NCI-H2107 treated with DMSO at 0.1 percent for 48 hours (cell line): Measurements from ENCODE around the gene ATRNL1.
"Not testable (repeated sequence)": the region's sequence is repeated elsewhere in the genome, so short reads cannot be mapped to it uniquely, and the experiment has no call there.

ENCODE experiments used
- DNase-seq: peaks from one replicate; lab custom pipeline; 2025; ENCODE audit not compliant: unreplicated experiment; lab: John Stamatoyannopoulos, UW

The ATRNL1 gene

DNA sequence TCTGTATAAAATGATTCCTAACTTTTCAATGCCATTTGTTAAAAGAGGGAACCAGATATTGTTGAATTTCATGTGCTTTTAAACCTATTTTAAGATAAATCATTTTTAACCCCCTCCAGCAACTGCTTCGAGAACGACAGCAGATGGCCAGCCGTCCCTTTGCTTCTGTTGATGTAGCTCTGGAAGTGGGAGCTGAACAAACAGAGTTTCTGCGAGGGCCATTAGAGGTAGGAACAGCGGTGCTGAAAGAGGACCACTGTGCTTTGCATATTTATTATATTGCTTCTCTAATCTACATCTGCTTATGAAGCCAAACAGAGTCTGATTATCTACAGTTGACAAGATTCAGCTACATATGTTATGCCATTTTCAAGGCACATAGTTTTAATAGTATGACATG is 634.0 kb downstream of the ATRNL1 start:
- no peak for DNase-seq

DNA sequence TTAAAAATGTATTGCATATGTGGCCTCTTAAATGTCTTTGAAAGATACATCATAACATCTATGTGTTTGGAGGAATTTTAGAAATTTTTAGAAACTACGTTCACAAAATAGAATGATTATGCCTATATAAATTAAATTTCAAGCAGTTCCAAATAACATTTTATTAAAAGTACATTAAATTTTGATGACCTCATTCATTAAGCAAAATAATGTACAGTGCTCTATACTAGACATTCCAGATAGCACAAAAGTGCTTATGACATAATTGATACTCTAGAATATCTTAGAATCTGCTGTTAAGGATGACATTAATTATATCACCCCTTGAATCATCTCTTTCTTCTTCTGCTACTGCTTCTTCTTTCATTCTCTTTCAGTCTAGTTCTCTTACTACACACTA is 650.9 kb downstream of the ATRNL1 start:
- no peak for DNase-seq

DNA sequence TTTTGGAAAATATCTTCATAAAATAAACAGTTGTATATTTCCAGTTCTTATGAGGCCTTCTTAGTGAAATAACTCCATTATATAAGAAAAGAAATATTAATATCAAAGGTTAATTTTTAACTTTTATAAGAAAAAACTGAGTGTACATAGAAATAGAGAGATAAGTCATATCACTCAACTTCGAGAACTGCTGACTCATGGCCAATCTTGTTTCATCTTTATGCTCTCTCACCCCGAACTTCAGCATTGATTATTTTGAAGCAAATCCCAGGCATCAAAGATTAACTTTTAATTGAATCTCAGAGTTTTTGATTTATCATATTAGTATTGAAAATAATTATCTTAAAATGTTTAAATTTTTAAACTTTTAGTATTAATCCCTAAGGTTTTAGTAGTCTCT is 652.8 kb downstream of the ATRNL1 start:
- DNase-seq: no peak

DNA sequence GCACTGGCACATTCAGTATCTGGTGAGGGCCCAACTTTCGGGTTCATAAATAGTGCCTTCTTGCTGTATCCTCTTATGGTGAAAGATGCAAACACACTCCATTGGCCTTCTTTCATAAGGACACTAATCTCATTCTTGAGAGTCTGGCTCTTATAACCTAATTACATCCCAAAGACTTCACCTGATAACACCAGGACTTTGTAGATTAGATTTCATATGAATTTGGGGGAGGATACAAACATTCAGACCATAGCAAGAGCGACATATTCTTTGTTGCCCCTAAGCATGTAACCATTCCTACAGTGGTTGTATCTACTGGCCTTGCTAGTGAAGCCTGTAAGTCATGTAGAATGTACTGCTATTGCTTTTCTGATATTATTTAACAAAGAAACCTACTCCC is 654.6 kb downstream of the ATRNL1 start:
- DNase-seq: no peak

DNA sequence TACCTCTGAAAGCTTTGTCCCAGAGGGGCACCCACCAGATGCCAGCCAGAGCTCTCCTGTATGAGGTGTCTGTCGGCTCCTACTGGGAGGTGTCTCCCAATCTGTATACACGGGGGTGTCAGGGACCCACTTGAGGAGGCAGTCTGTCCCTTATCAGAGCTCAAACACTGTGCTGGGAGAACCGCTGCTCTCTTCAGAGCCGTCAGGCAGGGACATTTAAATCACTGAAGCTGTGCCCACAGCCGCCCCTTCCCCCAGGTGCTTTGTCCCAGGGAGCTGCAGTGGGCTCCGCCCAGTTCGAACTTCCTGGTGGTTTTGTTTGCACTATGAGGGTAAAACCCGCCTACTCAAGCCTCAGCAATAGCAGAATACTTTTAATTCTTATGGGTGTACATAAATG is 665.3 kb downstream of the ATRNL1 start:
- not testable (repeated sequence) for DNase-seq

DNA sequence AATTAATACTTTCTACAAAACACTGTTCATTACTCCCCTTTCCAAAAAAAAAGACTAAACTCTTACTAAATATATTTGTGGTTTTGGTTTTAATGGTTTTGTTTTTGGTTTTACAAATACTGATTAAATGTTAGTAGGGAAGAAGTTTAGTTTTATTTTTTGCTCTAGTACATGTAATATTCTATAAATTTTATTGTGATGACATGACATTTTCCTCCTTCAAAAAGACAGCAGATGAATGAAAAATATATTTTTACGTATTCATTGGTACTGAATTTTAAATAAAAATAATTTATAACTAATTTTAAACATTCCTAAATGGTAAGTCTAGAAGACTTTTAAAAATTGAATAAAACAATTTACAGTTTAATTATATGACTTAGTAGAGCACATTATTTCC is 667.0 kb downstream of the ATRNL1 start:
- no peak for DNase-seq

DNA sequence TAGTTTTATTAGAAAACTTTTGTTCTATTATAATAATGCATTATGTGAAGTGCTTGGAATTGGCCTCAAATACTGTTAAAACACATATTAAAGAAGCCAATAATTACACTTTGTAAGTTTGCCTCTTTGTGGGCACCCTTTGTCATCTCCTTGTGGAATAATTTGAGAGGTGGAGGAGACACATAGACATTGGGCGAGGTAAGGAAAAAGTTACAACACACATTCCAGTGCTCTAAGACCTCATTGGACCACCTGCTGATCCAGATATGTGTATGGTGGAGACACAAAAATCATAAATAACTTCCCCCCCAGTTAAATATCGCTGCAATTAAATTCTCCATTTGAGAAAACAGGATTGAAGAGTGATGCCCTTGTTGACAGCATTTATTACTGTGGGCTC is 668.0 kb downstream of the ATRNL1 start:
- DNase-seq: no peak

DNA sequence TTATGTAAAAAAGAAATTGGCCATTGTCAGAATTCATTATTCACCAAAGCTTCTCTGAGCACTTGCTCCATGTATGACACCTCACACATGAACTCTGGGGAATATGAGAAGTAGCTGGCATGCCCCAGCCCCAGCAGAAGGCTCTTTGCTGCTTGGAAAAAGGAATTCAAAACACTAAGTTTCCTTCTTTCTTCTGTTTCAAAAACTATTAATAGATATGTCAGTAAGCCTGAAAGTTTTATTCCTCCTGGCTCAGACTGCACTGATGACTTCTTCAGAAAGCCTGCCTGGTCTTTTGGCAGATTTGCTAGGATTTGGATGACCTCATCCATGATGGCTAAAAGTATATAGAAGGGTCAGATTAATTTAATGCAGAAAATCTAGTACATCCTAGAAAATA is 668.9 kb downstream of the ATRNL1 start:
- DNase-seq: no peak

DNA sequence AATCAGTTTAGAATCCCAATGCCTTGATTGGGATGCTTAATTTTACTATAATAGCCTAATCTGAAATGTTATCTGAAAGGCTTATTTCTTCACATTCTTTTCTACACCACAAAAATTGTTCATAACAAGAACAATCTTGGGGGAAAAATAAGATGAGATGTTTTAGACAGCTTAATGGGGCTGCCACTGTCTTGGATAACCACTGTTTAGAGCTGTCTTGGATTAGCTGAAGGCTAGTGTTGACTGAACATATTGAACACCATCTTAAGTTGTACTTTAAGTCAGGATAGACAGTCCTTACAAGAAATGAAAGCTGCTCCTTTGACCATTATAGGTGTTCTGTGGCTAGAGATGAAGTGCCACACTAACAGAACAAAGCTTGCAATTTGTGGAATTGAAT is 678.6 kb downstream of the ATRNL1 start:
- DNase-seq: no peak

DNA sequence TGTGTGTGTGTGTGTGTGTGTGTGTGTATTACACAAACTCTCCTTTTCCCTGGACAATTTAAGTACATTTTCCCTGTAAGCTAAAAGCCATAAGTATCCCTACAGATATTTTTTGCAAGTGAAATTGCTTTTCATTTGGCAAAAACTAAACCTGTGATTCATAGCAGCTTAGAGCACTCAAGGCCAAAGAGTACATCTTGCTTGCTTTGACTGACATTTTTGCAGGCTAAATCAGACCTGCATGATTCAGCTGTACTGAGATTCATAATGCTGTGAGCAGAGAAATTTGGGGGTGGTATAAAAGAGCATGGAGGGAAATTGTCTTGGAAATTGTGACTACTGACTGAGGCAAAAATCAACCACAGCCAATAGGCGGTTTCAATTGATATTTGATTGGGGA is 679.4 kb downstream of the ATRNL1 start:
- no peak for DNase-seq

DNA sequence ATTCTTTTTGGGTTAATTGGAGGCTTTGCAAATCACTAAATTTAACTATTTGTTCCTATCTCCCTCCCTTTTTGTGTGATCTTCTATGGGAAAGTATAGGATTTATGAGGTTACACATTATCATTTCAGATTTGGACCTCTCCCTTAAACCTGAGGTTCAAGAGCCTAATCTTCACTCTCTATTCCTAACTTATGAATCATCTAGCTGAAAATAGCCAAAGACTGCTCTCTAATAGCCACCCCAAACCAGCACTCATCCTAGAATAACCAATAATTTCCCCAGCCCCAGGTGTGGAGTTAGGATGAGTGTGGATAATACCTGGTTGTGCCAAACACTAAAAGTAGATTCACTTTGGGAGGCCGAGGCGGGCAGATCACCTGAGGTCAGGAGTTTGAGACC is 680.7 kb downstream of the ATRNL1 start:
- DNase-seq: no peak

DNA sequence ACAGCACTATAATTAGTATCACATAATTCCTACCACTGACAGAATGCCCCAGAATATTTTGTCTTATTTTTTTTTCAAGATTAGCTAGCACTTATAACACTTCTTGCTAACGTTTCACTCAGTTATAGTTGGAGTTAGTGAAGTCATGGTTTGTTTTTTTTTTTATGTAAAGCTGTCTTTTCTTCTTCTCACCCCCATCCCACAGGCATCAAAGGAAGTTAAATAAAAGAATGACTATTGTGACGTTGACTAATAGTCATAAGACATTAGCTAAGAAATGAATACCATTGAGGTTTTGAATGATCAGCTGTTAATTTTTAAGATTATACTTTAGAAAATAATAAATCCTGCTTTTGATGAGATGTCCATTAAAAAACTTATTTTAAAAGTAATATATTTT is 681.6 kb downstream of the ATRNL1 start:
- no peak for DNase-seq

DNA sequence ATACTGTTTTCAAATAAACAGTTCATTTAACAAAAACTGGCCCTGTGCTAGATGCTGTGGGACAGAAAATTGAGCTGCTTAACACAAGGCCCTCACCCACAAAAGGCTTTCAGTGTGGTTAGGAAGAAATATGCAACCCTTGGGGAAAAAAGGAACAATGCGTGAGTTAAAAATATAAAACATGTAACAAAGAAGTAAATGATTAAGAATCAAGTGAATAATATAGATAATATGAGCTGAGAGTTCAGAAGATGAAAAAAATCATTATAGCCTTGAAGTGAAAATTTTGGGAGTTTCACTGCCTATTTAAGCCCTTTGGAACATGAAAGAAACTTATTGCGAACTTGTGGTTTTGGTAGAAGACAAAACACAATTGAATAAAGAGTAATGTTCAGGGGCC is 684.5 kb downstream of the ATRNL1 start:
- no peak for DNase-seq

DNA sequence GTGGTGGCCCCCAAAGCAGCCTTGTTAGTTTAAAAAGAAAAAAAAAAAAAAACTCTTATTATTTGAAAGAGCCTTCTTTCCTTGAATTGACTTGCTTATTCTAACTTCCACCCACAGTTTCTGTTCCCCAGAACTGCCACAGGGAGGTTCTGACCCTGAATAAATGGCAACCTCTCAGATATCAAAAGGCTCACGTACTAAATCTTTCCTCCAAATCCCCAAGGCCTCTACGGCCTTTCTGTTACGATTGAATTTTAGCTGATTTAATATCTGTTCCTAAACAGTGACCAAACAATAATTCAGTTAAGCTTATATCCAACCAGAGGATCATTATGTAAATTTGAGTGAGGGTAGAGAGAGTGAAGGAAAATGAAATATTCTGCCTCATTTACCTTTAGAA is 697.1 kb downstream of the ATRNL1 start:
- no peak for DNase-seq

DNA sequence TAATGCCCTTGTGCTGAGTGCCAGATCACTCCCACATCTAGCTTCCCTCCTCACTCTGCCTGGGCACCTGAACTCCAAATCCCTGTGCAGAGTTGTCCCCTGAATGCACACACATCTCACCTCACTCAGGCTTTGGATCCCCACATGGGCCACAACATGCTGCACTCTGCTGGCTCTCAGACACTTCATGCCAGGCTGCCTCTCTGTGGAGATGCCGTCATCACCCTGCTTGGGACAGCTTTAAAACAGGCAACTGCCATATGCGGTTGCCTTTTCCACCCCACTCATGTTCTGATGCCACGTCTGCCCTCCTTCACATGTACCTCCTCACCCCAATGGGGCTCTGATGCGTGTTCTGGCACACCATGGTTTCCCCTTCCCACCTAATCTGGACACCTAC is 702.8 kb downstream of the ATRNL1 start:
- no peak for DNase-seq

DNA sequence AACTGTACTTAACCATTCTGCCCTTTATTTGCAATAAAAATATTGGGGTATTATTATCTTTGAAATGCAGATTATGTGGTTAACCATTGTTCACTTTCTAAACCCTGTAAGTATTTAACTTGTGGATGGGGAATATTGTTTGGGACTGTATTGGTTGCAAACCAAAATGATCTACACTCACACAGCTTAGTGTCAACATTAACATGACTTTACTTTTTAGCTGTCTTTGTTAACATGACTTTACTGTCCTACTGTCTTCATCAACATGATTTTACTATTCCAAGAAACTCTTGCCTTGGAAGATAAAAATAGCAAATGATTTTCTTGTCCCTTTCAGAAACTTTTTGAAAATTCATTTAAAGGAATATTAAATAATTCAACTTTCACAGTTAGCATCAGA is 708.3 kb downstream of the ATRNL1 start:
- DNase-seq: no peak

DNA sequence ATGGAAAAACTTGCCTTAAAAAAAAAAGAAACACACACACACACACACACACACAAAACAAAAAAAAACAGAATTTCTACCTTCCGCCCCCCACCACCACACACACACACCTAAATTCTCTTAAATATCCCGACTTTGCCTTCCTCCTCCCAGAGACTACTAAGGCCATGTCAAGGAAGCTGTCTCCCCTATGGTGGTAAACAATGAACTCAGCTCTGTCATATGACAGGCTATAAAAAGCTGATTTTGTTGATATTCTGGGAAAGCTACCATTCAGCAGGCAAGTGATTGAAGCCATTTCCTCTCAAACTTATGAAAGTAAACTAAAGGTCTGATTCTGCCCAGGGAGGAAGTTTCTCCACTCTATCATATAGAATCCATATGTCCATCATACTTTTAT is 708.8 kb downstream of the ATRNL1 start:
- DNase-seq: no peak

DNA sequence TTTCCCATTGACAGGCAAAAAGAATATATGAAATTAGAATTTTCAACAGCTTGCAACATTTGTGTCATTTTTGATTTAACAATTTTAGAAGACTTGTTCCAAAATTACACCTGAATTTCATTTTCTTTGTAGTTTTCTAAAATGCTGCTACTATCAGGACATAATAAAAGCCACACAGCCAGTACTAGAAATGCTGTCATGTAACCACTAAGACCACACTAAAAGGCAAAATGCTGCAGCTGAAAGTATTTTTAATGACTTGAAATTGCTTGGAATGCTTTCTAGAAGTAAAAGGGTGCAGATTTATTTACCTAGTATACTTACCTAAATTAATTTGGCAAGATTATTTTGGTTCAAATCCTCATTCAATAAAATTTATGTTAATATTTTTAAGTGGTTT is 709.7 kb downstream of the ATRNL1 start:
- DNase-seq: no peak

DNA sequence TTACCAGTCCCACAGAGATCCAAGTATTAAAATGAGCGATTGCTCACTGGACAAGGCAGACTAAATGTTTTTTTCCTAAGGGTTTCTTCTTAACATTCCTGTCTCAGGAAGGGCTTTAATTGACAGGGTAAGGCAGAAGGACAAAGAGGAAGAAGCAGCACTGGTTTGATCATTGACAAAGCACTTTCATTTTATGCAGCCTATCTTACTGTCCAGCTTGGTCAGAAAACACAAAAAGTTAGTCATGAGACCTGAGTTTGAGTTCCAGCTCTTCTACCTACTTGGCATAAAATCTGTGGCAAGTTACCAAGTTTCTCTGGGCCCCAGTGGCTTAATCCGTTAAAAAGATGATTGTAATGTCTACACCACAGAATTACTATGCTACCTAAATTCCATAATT is 721.4 kb downstream of the ATRNL1 start:
- DNase-seq: no peak

DNA sequence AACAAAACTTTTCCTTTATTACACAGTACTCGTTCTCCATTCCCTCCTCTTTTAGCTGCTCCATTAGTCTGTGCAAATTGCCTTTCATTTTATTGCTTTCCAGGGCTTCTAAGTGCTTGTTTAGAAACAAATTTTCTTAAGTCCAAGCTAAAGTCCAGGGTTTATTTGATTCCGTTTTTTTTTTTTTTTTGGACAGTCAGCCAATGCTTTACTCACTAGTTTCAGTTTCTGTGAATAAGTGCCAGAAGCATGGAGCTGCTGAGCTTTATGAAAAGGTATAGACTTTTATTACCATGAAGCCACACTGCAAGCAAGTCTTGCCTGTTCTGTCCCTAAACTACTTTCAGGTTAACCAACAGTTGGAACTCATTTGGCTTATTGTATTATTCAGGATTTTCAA is 724.8 kb downstream of the ATRNL1 start:
- DNase-seq: no peak

DNA sequence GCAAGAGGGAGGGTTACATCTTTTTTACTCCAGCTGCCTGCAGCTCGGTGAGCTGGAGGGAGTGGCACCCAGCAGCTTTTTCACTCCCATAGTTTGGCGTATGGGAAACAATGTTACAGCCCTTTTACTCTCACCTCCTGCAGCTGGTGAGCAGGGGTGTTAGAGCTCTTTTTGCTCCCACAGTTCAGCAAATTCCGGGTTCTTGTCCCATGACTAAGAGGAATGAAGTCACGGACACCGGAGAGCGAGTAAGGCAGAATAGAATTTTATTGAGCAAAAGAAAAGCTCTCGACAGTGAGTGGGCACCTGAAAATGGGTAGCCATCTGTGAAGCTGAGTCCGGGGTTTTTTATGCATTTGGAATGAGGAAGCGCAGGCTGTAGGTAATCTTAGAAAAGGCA is 733.2 kb downstream of the ATRNL1 start:
- no peak for DNase-seq

DNA sequence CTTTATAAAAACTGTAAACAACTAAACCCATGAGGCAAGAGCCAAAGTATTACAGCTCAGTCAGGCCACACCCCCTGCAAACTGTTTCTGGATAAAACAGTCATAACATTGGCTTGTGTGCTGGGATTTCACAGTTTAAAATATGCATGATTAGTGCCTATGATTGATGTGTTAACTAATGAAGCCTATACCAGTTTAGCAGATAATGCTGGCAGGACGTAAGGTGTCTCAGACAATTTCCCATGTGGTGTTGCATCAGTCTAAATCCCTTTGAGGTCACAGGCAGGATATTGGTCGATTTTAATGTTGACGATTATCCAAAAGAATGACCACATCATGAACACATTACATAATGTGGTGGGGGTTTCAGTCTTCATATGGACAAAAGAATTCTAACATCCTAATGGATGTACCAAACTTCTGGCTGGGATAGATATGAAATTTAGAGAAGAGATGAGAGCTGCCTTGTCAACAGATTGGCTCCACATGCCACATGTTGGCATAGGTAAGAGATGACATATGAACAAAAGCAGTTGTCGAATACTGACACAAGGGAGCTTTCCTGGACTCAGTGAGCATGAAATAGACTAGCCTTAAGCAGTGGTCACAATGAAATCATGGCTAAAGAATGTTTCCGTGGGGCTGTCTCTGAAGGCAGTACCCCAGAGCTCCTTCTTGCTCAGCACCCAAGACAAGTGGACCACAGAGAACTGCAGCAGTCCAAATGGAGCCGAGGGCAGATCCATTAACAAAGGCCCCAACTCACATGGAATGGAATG is 734.3 kb downstream of the ATRNL1 start:
- no peak for DNase-seq

DNA sequence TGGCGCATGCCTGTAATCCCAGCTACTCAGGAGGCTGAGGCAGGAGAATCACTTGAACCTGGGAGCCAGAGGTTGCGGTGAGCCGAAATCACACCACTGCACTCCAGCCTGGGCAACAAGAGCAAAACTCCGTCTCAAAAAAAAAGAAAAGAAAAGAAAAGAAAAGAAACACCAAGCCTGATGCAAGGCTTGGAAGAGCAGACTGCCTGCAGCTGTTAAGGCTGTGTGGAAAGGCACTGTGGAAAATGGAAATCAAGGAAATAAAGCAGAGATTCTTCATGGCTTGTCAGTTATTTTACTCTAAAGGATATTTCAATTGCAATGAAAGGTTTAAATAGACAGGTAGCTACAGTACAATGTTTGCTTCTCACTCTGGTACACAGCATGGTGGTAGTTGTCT is 735.0 kb downstream of the ATRNL1 start:
- not testable (repeated sequence) for DNase-seq
